ENCODE data around the gene EBF3. TPM values are rescaled to one million over a fixed set of nuclear protein-coding genes. Genes with fewer than 3 reads are reported as not detected.

The EBF3 gene
- total RNA-seq, 4 donors from 2014 or later = 2.5 to 4.9 (median 4.6) TPM

GRCh38 chr10:129815898-129816655 lies 148.0 kb downstream of the EBF3 start:
- Histone ChIP-seq H3K4me3 (no peak overlapping the region), H3K4me1 (no peaks in the 10 kb centered on the region), H3K27ac (no peak overlapping the region), H3K9me3 (peaks cover 0 to 16% (median 0%) of the 10 kb centered on the region in 3 donors), H3K27me3 (peaks cover 48% of the 10 kb centered on the region), H3K36me3 (no peaks in the 10 kb centered on the region)
- WGBS, 2 donors (ENCODE audit: low coverage in 1 of 2) = 70% methylated on average over 2 of the region's 17 CpGs; no CpG with 5 or more reads in 1 of the 2 donors
- no peak for ATAC-seq
- no peak for TF ChIP-seq POLR2A (IDR thresholded peaks at IDR 0.05)
- no peak for TF ChIP-seq POLR2AphosphoS5 (IDR thresholded peaks at IDR 0.05)
- no peak for TF ChIP-seq EP300 (IDR thresholded peaks at IDR 0.05)
- no peak for TF ChIP-seq CTCF (IDR thresholded peaks at IDR 0.05)

- Histone ChIP-seq H3K27ac (no peak overlapping the region), H3K27me3 (peaks cover 57% of the 10 kb centered on the region), H3K4me3 (no peak overlapping the region), H3K36me3 (no peaks in the 10 kb centered on the region), H3K4me1 (no peaks in the 10 kb centered on the region), H3K9me3 (peaks cover 0 to 16% (median 0%) of the 10 kb centered on the region in 3 donors)
- no peak for ATAC-seq
- TF ChIP-seq EP300 (IDR thresholded peaks at IDR 0.05) = no peak
- TF ChIP-seq POLR2AphosphoS5 (IDR thresholded peaks at IDR 0.05) = no peak
- no peak for TF ChIP-seq CTCF (IDR thresholded peaks at IDR 0.05)
- TF ChIP-seq POLR2A (IDR thresholded peaks at IDR 0.05) = no peak
- WGBS, 2 donors (ENCODE audit: low coverage in 1 of 2) = 55 to 82% methylated on average over 10 of the region's 12 CpGs
Measured at GRCh38 chr10:129814681-129815646, 149.1 kb downstream of the EBF3 start.

- Histone ChIP-seq H3K27me3 (peaks cover 57% of the 10 kb centered on the region), H3K4me1 (no peaks in the 10 kb centered on the region), H3K4me3 (no peak overlapping the region), H3K9me3 (peaks cover 0 to 14% (median 0%) of the 10 kb centered on the region in 3 donors), H3K36me3 (no peaks in the 10 kb centered on the region), H3K27ac (no peak overlapping the region)
- no peak for TF ChIP-seq POLR2AphosphoS5 (IDR thresholded peaks at IDR 0.05)
- no peak for TF ChIP-seq CTCF (IDR thresholded peaks at IDR 0.05)
- TF ChIP-seq POLR2A (IDR thresholded peaks at IDR 0.05) = no peak
- TF ChIP-seq EP300 (IDR thresholded peaks at IDR 0.05) = no peak
- 67% methylated on average over 5 of the region's 7 CpGs; no CpG with 5 or more reads in 1 of the 2 donors for WGBS, 2 donors (ENCODE audit: low coverage in 1 of 2)
- no peak for ATAC-seq
Measured at GRCh38 chr10:129812398-129812797, 151.7 kb downstream of the EBF3 start.

GRCh38 chr10:129811208-129811607 lies 152.9 kb downstream of the EBF3 start:
- peaks cover 53% of the 10 kb centered on the region for H3K27me3 ChIP-seq
- no peak for ATAC-seq
- TF ChIP-seq POLR2A (IDR thresholded peaks at IDR 0.05) = no peak
- no peak for TF ChIP-seq CTCF (IDR thresholded peaks at IDR 0.05)
- TF ChIP-seq POLR2AphosphoS5 (IDR thresholded peaks at IDR 0.05) = no peak
- TF ChIP-seq EP300 (IDR thresholded peaks at IDR 0.05) = no peak
- peaks cover 0 to 14% (median 0%) of the 10 kb centered on the region in 3 donors for H3K9me3 ChIP-seq
- no peaks in the 10 kb centered on the region for H3K4me1 ChIP-seq
- no peaks in the 10 kb centered on the region for H3K36me3 ChIP-seq
- H3K4me3 ChIP-seq = no peak overlapping the region
- WGBS, 2 donors (ENCODE audit: low coverage in 1 of 2) = 92% methylated on average over 4 of the region's 9 CpGs; no CpG with 5 or more reads in 1 of the 2 donors
- no peak overlapping the region for H3K27ac ChIP-seq
